HG03342 (cell line): ENCODE data around the gene MRPS5.

Experiments
- ATAC-seq: cut with Tn5 transposase; IDR thresholded peaks from one replicate; pipeline ENCODE4 v1.9.1; 2021; ENCODE audit warnings: mild to moderate bottlenecking, moderate library complexity; ENCODE audit not compliant: unreplicated experiment

MRPS5 gene

DNA sequence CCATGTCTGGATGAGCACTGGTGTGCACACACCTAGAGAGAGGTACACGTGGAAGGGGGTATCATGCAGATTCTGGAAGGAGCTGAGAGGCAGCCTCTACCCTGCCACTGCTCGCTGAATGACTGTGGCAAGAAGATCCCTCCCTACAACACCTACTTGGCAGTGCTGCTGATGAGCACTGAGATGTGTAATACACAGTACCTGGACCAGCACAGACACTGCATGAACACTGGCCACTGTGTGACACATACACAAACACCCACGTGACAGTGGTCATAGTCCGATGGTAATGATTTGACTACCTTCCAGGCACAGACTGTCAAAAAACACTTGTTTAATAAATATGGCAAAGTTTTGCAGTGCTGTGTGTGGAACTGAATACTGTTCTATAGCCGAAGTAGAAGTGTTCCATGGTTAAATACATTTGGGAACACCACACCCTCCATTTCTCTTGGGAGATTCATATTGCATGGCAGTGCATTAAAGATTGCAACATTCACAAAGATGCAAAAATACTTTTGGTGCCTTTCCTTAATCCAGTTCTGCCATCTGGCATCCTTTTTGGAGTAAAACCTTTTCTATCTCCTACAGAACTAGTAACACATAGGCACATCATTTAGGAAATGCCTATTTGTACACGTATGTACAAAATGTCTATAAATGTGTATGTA is 29.6 kb downstream of the MRPS5 start:
- ATAC-seq, result no peak

DNA sequence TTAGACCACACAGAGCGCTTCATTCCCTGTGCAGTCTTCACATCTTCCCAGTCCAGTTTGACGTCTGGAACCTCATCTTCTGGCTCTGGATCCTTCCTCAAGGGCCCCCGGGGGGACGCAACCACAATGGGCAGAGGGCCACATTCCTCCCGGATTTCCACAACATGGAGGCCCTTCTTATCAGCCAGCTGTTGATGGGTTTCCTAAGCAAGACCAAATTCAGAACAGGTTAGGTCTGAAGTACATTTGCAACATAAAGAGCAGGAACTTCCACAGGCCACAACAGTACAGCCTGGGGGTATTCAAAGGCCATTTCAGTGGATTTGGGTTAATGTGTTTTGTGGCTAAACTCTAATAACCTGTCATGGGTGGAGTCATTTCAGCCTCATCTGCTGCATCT is 34.2 kb downstream of the MRPS5 start:
- no peak for ATAC-seq

DNA sequence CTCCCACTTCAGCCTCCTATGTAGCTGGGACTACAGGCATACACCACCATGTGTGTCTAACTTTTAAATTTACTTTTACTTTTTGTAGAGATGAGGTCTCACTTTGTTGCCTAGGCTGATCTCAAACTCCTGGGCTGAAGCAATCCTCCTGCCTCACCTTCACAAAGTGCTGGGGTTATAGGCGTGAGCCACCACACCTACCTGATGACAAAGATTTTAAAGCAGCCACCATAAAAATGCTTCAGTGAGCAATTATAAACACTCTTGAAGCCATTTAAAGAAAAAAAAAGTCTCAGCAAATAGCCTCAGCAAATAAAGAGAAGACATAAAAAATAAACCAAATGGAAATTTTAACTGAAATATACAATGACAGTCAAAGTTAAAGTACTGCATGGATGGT is 35.6 kb downstream of the MRPS5 start:
- no peak for ATAC-seq

DNA sequence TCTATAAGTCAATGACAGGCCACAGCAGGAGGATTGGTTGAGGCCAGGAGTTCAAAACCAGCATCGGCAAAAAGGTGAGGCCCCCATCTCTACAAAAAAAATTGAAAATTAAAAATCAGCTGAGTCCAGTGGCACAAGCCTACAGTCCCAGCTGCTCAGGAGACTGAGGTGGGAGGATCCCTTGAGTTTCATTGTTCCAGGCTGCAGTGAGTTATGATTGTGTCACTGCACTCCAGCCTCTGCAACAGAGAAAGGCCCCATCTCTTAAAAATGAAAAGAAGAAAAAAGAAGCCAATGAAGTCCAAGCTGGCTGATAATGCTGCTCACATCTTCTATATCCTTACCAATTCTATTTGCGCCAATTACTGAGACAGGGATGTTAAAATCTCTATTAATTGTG is 39.1 kb downstream of the MRPS5 start:
- no peak for ATAC-seq

DNA sequence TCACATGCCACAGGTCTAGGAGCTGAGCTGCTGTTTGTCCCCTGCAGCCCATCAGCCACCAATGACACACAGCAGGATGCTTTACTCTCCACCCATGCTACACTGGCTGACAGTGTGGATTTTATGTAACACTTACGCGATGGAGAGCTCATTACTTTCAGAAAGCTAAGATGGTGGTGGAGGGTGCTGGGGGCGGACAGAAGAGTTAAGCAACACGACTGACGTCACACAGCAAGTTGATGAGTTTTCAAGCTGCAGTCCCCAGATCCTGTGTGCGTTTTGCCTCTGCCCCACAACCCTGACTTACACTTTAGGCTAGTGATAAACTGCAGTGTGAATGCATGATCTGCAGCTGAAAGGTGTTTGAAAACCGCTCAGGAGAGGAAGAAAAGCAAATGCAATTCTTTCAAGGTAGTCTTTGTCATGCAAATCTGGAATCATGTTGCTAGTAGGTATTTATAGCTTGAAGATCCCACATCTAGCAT is 42.4 kb downstream of the MRPS5 start:
- ATAC-seq, result no peak

DNA sequence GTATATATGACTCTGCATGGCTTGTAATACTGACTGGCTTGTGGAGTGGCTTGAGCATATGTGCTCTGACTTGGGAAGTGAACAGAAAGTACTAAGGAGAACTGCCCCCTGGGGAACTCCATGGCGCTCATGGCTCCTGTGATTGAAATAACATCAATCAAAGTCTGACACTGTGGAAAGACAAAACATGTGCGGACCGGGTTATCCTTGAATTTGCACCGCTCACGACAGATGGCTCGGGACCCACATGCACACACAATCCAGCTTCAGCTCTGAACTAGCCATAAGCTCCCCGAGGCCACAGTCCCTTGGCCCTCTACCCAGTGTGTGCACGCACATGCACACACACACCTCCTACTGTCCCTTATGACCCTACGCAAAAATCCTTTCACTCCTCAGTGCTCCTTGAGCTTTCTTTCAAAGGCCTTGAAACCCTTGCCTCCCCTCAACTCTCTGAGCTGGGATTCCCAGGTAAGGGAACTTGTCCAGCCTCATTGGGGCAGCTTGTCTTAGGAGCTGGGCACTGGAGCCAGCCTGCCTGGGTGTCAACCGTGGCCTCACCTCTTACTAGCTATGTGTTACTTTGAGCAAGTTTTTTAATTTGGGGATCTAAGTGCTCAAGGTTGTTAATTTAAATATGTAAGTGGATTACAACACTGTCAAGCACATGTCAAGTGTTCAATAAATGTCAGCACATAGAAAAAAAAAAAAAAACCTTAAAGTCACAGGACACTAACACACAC is 43.6 kb downstream of the MRPS5 start:
- ATAC-seq, result no peak

DNA sequence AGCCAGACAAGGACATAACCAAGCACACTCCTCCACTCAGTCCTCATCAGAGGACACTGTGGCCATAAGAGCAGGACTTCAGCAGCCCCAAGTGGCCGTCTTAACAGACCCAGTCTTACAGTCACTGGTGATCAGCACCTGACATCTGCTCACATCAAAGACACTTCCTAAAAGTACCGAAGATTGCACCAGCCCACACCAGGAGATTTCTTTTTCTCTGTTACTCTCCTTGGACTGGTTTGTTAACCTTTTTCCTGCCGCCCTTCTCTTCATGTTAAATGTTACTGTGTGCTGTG is 44.1 kb downstream of the MRPS5 start:
- no peak for ATAC-seq

DNA sequence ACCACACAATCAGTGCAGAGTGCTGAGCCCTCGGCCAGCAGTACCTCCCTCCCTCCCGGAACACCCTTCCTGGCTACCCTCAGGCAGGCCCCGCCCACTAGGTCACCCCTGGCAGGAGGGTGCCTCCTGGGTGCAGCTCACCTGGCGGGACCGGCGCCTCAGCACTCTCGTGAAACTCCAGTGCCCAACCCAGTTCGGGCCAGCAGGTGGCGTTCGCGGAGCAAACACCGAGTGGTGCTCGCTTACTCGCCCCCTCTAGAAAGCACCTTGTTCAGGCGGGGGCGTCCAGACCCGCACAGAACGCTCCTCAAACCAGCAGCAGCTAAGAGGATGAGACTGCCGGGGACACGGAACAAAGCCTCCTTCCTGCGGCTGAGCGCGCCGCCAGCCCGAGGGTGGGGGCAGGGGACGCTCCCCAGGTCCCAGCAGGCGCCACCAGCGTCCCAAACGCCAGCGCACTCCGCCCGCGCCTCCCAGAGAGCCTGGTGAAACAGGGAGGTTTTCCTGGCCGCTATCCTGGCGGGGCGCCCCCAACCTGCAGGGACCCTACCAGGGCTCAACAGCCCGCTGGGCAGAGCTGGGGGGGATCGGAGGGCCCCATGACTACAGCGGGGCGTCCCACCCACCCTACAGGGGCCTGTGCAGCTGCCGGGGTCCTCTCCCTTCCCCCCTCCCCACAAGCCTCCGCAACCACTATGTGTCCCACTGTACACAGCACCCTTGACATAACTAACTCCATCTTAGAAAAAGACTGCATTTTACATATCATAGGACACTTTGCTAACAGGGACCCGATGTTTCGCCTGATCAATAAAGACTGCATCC is 44.7 kb downstream of the MRPS5 start:
- peak; percentile 84 for ATAC-seq

DNA sequence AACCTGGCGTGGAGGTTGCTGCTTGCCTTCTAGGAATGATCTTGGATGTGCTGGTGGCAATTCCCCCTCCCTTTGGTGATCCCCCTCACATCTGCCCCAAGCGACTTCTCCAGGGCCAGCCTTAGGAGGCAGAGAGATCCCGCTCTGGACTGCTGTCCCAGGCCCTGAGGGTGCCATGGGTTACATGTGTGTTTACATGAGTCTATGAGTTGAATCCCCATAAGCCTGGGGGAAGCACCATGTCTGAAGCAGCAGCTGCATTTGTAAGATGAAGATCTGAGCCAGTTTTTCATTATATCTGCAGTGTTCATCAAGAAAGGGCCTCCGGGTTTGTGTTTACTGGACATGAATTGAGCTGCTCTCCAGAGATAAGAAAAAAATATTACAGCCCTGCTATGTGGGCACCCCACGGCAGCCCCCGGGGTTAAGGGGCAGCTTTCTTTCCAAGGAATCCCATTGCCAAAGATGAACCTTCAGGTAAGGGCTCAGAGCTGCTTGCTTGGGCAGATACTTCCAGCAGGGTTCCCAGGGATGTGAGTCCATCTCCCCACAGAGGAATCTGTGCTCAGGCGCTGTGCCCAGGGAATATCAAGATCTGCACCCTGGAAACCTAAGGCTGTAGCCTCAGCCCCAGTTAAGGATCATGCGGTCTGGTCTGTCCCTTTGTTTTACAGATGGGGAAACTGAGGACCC is 46.0 kb downstream of the MRPS5 start:
- no peak for ATAC-seq

DNA sequence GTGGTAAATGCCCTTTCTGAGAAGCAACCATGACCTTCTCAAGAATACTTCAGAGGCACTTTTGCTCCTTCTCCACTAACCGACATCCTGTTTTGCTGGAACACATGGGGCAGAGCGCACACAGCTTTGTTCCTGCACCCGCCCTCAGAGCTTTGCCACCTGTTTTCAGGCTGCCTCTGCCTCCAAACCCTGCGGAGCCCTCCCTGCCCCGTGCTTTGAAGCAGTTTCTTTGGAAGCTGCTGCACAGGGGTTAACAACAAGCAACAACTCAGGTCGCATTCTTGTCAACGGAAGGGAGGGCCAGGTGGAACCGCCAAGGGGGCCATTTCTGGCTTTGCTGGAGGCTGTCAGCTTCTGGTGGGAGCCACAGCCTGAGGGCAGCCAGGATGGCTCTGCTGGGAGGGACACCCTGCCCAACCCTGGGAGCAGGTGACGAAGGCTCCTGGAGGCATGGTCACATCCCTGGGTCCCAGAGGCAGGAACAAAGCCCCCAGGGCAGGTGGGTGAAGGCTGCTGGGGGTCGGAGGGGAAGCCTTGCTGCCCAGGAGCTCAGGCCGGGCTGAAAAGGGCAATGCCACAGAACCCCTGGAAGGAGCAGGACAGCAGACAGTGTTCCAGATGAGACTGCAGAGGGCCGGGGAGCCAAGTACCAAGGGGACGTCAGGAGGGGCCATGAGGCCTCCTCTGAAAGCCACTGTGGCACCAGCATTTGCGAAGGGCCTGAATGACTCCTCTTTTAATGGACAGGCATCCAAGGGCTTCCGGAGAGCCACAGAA is 46.8 kb downstream of the MRPS5 start:
- ATAC-seq, result no peak

DNA sequence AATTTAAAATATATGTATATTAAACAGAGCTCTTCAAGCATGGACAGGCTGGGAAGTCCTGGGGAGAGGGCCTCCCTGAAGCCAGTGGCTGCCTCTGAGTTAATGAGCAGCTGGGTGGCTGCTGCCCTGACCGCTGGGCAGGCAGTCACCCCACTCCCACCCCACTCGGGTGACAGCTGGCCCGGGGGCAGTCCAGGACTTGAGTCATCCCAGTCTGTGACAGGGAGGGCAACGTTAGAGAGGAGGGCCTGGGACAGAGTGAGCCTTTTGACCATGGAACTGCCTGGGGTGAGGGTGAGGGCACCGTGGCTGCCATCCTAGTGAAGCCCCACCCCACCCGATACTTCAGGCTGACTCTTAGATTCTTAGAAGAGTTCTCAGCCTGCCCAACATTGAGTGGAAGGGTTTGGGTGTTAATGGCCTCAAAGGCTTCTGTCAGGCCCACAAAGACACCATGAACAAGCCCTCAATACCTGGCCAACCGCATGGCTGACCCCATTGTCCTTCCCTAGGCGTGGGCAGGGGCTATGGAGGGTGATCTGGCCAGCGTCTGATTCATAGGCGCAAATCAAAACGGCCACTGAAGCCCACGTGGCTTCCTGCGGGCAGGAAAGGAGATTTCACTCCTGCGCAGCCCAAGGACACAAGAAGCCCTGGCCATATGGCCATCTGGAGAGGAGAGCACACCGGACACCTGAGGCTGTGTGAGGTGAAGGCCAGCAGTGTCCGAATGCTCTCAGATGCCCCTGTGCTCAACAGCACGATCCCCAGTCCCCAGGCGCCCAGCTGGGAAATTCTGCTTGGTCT is 47.5 kb downstream of the MRPS5 start:
- ATAC-seq, result no peak

DNA sequence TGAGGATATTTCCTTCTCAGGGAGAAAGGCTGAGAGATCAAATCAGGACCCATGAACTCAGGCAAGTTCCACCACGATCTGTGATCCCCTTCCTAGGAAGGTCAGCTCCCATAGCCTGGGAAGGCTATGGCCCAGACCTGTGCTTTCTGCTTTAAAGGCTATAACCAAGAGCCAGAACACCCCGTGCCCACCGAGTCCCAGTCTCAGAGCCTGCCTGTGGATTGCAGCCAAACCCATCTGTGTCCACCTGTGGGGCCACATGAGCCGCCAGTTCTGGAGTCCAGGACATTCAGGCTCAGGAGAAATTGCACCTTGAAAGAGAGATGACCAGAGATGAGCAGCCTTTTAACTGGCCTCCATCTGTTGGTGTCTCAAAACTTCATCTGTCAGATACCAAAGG is 49.2 kb downstream of the MRPS5 start:
- ATAC-seq, result no peak

DNA sequence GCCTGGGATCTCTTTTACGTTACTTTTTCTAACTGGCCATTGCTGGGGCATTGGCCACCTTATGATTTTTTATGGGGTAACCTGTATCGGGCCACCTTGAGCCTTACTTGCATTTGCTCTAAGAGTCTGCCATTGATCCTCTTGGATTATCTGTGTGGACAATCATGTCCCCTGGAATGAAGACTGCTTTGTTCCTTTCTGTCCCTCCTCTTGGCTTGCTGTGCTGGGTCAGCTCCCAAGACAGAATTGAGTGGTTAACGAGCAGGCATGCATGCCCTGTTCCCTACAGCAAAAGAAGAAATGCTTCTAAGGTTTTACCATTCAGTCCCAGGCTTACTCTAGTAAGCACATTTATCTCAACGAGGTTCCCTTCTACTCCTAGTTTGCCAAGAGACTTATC is 49.8 kb downstream of the MRPS5 start:
- no peak for ATAC-seq

DNA sequence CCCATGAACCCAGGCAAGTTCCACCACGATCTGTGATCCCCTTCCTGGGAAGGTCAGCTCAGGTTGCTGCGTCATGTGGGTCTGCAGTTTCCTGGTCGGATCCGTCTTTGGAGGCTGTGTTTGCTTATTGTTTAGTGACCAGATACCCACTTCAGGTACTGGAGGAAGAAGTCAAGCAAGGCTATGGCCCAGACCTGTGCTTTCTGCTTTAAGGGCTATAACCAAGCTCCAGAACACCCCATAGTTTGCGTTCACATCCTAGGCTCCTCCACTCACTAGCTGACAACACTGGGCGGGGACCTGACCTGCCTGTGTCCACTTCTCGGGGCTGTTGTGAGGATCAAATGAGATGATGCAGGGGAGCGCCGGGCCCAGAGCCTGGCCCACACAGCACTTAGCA is 52.1 kb downstream of the MRPS5 start:
- ATAC-seq, result no peak

DNA sequence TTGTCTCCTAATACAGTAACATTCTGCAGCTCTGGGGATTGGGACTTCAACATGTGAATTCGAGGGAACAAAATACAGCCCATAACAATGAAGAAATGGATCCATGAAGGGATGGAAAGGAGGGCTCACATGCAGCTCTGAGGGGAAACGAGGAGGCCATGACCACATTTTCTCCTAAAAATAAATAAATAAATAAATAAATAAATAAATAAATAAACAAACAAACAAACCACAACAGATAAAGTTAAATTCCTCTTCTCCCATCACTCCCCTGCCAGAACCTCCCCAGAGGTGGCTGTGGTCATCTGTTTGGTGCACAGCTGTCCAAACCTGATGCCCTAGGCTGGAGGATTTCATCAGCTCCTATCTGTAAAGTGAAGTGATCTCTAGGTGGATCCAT is 53.4 kb downstream of the MRPS5 start:
- ATAC-seq, result no peak

DNA sequence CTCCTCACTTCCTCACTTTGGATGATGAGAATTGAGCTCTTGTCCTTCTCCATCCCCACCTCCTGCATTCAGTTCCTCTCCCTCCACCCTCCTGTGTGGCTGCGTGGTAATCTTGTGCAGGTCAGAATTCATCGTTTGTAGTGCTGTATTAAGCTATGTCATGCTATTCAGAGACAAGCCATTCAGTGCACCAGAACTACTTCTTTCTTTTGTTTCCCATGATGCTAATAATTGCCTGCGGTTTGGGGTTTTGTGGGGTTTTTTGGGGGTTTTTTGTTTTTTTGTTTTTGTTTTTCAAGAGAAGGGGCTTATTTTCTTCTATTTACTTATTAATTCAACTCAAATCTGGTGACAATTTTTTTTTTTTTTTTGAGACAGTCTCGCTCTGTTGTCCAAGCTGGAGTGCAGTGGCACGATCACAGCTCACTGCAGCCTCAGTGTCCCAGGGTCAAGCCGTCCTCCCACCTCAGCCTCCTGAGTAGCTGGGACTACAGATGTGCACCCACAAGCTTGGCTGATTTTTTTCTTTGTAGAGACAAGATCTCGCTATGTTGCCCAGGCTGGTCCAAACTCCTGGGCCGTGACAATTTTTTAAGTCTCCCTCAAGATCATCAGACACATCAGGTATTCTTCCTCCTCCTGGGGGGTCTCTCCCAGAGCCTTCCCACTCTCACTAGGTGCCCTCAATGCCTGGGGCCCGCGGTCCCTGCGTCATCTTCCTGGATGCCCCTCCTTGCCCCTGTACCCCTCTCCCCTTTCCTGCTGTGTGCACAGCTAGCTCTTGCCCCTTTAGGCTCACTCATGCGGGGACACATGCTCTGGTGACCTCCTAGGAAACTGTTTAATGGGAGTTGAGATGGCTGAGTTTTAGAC is 58.3 kb downstream of the MRPS5 start:
- ATAC-seq, result peak; percentile 73

DNA sequence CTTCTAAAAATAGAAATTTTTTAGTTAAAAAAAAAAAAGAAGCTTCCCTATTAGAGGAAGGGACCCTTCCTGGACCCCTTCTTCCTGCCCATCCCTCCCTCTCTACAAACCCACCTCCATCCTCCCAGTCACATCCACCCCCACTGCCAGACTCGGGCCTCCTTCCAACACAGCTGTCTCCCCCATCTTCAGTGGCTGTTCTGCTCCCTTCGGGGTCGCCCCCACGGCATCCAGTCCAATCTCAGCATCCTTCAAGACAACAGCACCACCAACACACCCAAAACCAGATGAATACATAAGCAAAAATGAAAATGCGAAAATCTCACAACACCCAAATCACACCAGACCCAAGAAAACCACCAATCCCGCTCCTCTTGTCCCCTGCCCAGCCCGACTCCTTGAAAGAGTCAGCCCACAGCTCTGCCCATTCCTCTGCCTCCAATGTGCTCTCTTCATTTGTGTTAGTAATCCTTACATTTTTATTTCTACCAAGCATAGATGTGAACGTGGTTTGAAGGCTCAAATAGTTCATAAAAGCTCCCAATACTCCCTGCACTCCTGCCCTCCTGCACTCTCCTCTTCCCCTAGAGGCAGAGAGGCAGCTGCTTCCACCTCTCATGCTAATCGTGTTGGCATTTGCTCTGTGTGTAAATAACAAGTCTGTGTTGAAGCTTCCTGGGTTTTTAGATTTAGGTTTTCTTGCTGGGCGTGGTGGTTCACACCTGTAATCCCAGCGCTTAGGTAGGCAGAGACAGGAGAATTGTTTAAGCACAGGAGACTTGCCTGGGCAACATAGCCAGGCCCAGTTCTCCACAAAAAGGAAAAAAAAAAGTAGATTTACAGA is 59.1 kb downstream of the MRPS5 start:
- peak; percentile 33 for ATAC-seq

DNA sequence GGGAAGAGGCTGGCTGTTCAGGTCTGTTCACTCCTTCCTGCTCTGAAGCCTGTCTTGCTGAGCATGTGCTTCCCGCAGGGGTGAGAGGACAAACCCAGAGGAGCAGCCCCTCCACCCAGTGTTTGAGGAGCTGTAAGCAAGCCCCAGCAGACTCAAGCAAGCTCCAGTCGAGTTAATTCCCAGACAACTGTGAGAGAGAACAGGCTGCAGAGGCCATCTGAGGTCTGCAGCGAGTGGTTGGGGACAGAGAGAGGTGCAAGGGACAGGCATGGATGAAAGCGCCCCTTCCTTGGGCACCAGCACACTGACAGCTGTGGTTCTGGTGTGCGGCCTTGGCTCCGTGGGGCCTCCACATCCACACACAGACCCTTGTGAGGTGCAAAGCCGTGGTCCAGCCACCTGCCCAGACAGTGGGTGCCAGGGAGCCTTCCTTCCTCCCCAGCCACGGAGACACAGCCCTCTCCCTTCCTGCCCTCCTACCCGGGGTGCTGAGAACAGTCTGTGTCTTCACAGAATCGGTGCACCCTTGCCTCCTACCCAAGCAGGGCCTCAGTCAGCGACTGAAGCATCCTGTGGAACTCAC is 59.9 kb downstream of the MRPS5 start:
- no peak for ATAC-seq
